ENCODE data around the gene UBN1.

Gene UBN1

GRCh38 chr16:4847774-4848587 lies 700 bp downstream of the UBN1 start:
- Histone ChIP-seq H3K79me2 (ENCODE audit: control insufficient read depth, insufficient read depth, low read length) (peaks cover 52% of the 10 kb centered on the region), H3K36me3 (ENCODE audit: control insufficient read depth, insufficient read depth, low read length) (no peaks in the 10 kb centered on the region), H3K9ac (ENCODE audit: low read length) (peak overlapping the region; percentile 87), H3K4ac (ENCODE audit: low read depth, low read length) (no peak overlapping the region), H3K23ac (ENCODE audit: low read length) (peak overlapping the region; percentile 74), H4K5ac (ENCODE audit: low read length) (no peak overlapping the region), H3K4me1 (ENCODE audit: control insufficient read depth, low read depth, low read length) (peaks cover 2% of the 10 kb centered on the region), H3K4me3 (ENCODE audit: low read length) (peak overlapping the region; percentile 88), H2BK15ac (replicated peaks; ENCODE audit: low read depth) (no peak overlapping the region), H3K18ac (ENCODE audit: low read length) (peak overlapping the region; percentile 34), H3K56ac (ENCODE audit: low read length) (peak overlapping the region; percentile 87), H3K27me3 (ENCODE audit: insufficient read depth, low read length, poor library complexity) (no peaks in the 10 kb centered on the region), H4K8ac (ENCODE audit: low read depth, low read length) (no peak overlapping the region), H2BK120ac (ENCODE audit: low read depth, low read length) (no peak overlapping the region), H2AK5ac (ENCODE audit: low read length) (no peak overlapping the region), H3K27ac (ENCODE audit: low read depth, low read length) (peak overlapping the region; percentile 86), H2BK5ac (ENCODE audit: low read length) (no peak overlapping the region), H3K79me1 (ENCODE audit: low read length) (peaks cover 16% of the 10 kb centered on the region), H3K4me2 (ENCODE audit: low read length) (peak overlapping the region; percentile 36)
- peak; percentile 57 for DNase-seq
- no CpG with 5 or more reads among the region's 83 CpGs for WGBS (ENCODE audit: extremely low coverage, insufficient coverage, low lambda C conversion rate)

- Histone ChIP-seq H2BK120ac (ENCODE audit: low read depth, low read length) (no peak overlapping the region), H3K4me3 (ENCODE audit: low read length) (no peak overlapping the region), H3K18ac (ENCODE audit: low read length) (no peak overlapping the region), H4K5ac (ENCODE audit: low read length) (no peak overlapping the region), H3K79me2 (ENCODE audit: control insufficient read depth, insufficient read depth, low read length) (peaks cover 45% of the 10 kb centered on the region), H2AK5ac (ENCODE audit: low read length) (no peak overlapping the region), H3K27me3 (ENCODE audit: insufficient read depth, low read length, poor library complexity) (no peaks in the 10 kb centered on the region), H2BK5ac (ENCODE audit: low read length) (no peak overlapping the region), H2BK15ac (replicated peaks; ENCODE audit: low read depth) (no peak overlapping the region), H3K56ac (ENCODE audit: low read length) (no peak overlapping the region), H3K23ac (ENCODE audit: low read length) (no peak overlapping the region), H3K27ac (ENCODE audit: low read depth, low read length) (no peak overlapping the region), H3K79me1 (ENCODE audit: low read length) (peaks cover 12% of the 10 kb centered on the region), H3K36me3 (ENCODE audit: control insufficient read depth, insufficient read depth, low read length) (no peaks in the 10 kb centered on the region), H3K4me1 (ENCODE audit: control insufficient read depth, low read depth, low read length) (peaks cover 2% of the 10 kb centered on the region), H3K9ac (ENCODE audit: low read length) (no peak overlapping the region), H3K4ac (ENCODE audit: low read depth, low read length) (no peak overlapping the region), H3K4me2 (ENCODE audit: low read length) (no peak overlapping the region), H4K8ac (ENCODE audit: low read depth, low read length) (no peak overlapping the region)
- no peak for DNase-seq
- no CpG with 5 or more reads among the region's 3 CpGs for WGBS (ENCODE audit: extremely low coverage, insufficient coverage, low lambda C conversion rate)
Measured at GRCh38 chr16:4850211-4850610, 2.9 kb downstream of the UBN1 start.

- no CpG with 5 or more reads among the region's 1 CpG for WGBS (ENCODE audit: extremely low coverage, insufficient coverage, low lambda C conversion rate)
- Histone ChIP-seq H2BK15ac (replicated peaks; ENCODE audit: low read depth) (no peak overlapping the region), H4K5ac (ENCODE audit: low read length) (no peak overlapping the region), H3K4me3 (ENCODE audit: low read length) (no peak overlapping the region), H3K9ac (ENCODE audit: low read length) (no peak overlapping the region), H3K4me1 (ENCODE audit: control insufficient read depth, low read depth, low read length) (no peaks in the 10 kb centered on the region), H2AK5ac (ENCODE audit: low read length) (no peak overlapping the region), H3K36me3 (ENCODE audit: control insufficient read depth, insufficient read depth, low read length) (no peaks in the 10 kb centered on the region), H3K18ac (ENCODE audit: low read length) (no peak overlapping the region), H2BK5ac (ENCODE audit: low read length) (no peak overlapping the region), H3K23ac (ENCODE audit: low read length) (no peak overlapping the region), H2BK120ac (ENCODE audit: low read depth, low read length) (no peak overlapping the region), H4K8ac (ENCODE audit: low read depth, low read length) (no peak overlapping the region), H3K79me1 (ENCODE audit: low read length) (peaks cover 8% of the 10 kb centered on the region), H3K27ac (ENCODE audit: low read depth, low read length) (no peak overlapping the region), H3K4ac (ENCODE audit: low read depth, low read length) (no peak overlapping the region), H3K79me2 (ENCODE audit: control insufficient read depth, insufficient read depth, low read length) (peaks cover 30% of the 10 kb centered on the region), H3K27me3 (ENCODE audit: insufficient read depth, low read length, poor library complexity) (no peaks in the 10 kb centered on the region), H3K4me2 (ENCODE audit: low read length) (no peak overlapping the region), H3K56ac (ENCODE audit: low read length) (no peak overlapping the region)
- no peak for DNase-seq
Measured at GRCh38 chr16:4852221-4852872, 5.1 kb downstream of the UBN1 start.

- Histone ChIP-seq H3K56ac (ENCODE audit: low read length) (no peak overlapping the region), H3K4me3 (ENCODE audit: low read length) (no peak overlapping the region), H2BK120ac (ENCODE audit: low read depth, low read length) (no peak overlapping the region), H3K9ac (ENCODE audit: low read length) (no peak overlapping the region), H2AK5ac (ENCODE audit: low read length) (no peak overlapping the region), H3K4ac (ENCODE audit: low read depth, low read length) (no peak overlapping the region), H3K18ac (ENCODE audit: low read length) (no peak overlapping the region), H3K27me3 (ENCODE audit: insufficient read depth, low read length, poor library complexity) (no peaks in the 10 kb centered on the region), H4K5ac (ENCODE audit: low read length) (no peak overlapping the region), H3K4me2 (ENCODE audit: low read length) (no peak overlapping the region), H3K79me1 (ENCODE audit: low read length) (peaks cover 3% of the 10 kb centered on the region), H3K36me3 (ENCODE audit: control insufficient read depth, insufficient read depth, low read length) (peaks cover 17% of the 10 kb centered on the region), H3K27ac (ENCODE audit: low read depth, low read length) (no peak overlapping the region), H3K79me2 (ENCODE audit: control insufficient read depth, insufficient read depth, low read length) (peaks cover 11% of the 10 kb centered on the region), H2BK5ac (ENCODE audit: low read length) (no peak overlapping the region), H2BK15ac (replicated peaks; ENCODE audit: low read depth) (no peak overlapping the region), H4K8ac (ENCODE audit: low read depth, low read length) (no peak overlapping the region), H3K23ac (ENCODE audit: low read length) (no peak overlapping the region), H3K4me1 (ENCODE audit: control insufficient read depth, low read depth, low read length) (no peaks in the 10 kb centered on the region)
- no CpG with 5 or more reads among the region's 5 CpGs for WGBS (ENCODE audit: extremely low coverage, insufficient coverage, low lambda C conversion rate)
- no peak for DNase-seq
Measured at GRCh38 chr16:4855371-4855770, 8.1 kb downstream of the UBN1 start.

GRCh38 chr16:4855804-4856203 lies 8.5 kb downstream of the UBN1 start:
- Histone ChIP-seq H3K79me1 (ENCODE audit: low read length) (peaks cover 3% of the 10 kb centered on the region), H2BK5ac (ENCODE audit: low read length) (no peak overlapping the region), H3K4me1 (ENCODE audit: control insufficient read depth, low read depth, low read length) (no peaks in the 10 kb centered on the region), H2AK5ac (ENCODE audit: low read length) (no peak overlapping the region), H3K27ac (ENCODE audit: low read depth, low read length) (no peak overlapping the region), H3K56ac (ENCODE audit: low read length) (no peak overlapping the region), H4K5ac (ENCODE audit: low read length) (no peak overlapping the region), H3K4ac (ENCODE audit: low read depth, low read length) (no peak overlapping the region), H2BK15ac (replicated peaks; ENCODE audit: low read depth) (no peak overlapping the region), H3K79me2 (ENCODE audit: control insufficient read depth, insufficient read depth, low read length) (peaks cover 11% of the 10 kb centered on the region), H3K9ac (ENCODE audit: low read length) (no peak overlapping the region), H3K4me2 (ENCODE audit: low read length) (no peak overlapping the region), H2BK120ac (ENCODE audit: low read depth, low read length) (no peak overlapping the region), H4K8ac (ENCODE audit: low read depth, low read length) (no peak overlapping the region), H3K27me3 (ENCODE audit: insufficient read depth, low read length, poor library complexity) (no peaks in the 10 kb centered on the region), H3K18ac (ENCODE audit: low read length) (no peak overlapping the region), H3K23ac (ENCODE audit: low read length) (no peak overlapping the region), H3K36me3 (ENCODE audit: control insufficient read depth, insufficient read depth, low read length) (peaks cover 19% of the 10 kb centered on the region), H3K4me3 (ENCODE audit: low read length) (no peak overlapping the region)
- WGBS (ENCODE audit: extremely low coverage, insufficient coverage, low lambda C conversion rate), result no CpG with 5 or more reads among the region's 2 CpGs
- no peak for DNase-seq
